HCT116 (cell line): ENCODE data around the gene IRF3.

Experiments
- CEBPB ChIP-seq: IDR thresholded peaks from 2 replicates; pipeline ENCODE4 v1.6.1; 2012; ENCODE audit warnings: low read depth
- ELF1 ChIP-seq: IDR thresholded peaks from 2 replicates; pipeline ENCODE4 v1.6.1; 2012; ENCODE audit warnings: low read depth, borderline replicate concordance
- EZH2 ChIP-seq: fragments of 200-600 bp; sonication (generic); IDR thresholded peaks from 2 replicates; pipeline ENCODE4 v1.6.1; 2017; ENCODE audit warnings: antibody characterized with exemption, mixed run types
- EZH2phosphoT487 ChIP-seq: fragments of 200-600 bp; IDR thresholded peaks from 2 replicates; pipeline ENCODE4 v1.6.1; 2018; ENCODE audit warnings: antibody characterized with exemption, borderline replicate concordance
- JUND ChIP-seq: IDR thresholded peaks from 2 replicates; pipeline ENCODE4 v1.6.1; 2012
- POLR2A ChIP-seq: IDR thresholded peaks from 2 replicates; pipeline ENCODE4 v1.7.0; 2011; ENCODE audit warnings: borderline replicate concordance; ENCODE audit not compliant: insufficient read depth, insufficient read length; ENCODE audit errors: extremely low read depth
- POLR2AphosphoS5 ChIP-seq: IDR thresholded peaks from 2 replicates; pipeline ENCODE4 v1.6.1; 2011; ENCODE audit warnings: mild to moderate bottlenecking, low read depth, low read length, moderate library complexity
- REST ChIP-seq: IDR thresholded peaks from 2 replicates; pipeline ENCODE4 v1.6.1; 2012; ENCODE audit warnings: low read depth
- TCF7L2 ChIP-seq: IDR thresholded peaks from 2 replicates; pipeline ENCODE4 v1.7.0; 2011; ENCODE audit warnings: borderline replicate concordance, inconsistent platforms; ENCODE audit not compliant: insufficient read depth, insufficient read length; ENCODE audit errors: extremely low read depth
- YY1 ChIP-seq: IDR thresholded peaks from 2 replicates; pipeline ENCODE4 v1.6.1; 2011; ENCODE audit warnings: low read length, low read depth, moderate library complexity, mild to moderate bottlenecking; ENCODE audit not compliant: insufficient replicate concordance; ENCODE audit errors: extremely low read depth
- ZNF274 ChIP-seq: fragments of 200-500 bp; sonication (Bioruptor generic); IDR thresholded peaks from 2 replicates; pipeline ENCODE4 v1.6.1; 2014; ENCODE audit warnings: mild to moderate bottlenecking, low read depth, low read length, inconsistent platforms
- TF ChIP-seq, protein P1 (sequence below), 3 experiments: fragments of 200-600 bp in 1 of 3; sonication (generic) in 1 of 3; IDR thresholded peaks in 2 of 3; conservative IDR thresholded peaks in 1 of 3; 2 replicates each; pipeline ENCODE4 v1.5.1; 2012 to 2017; ENCODE audit warnings: low read depth in 2 of 3, low read length in 2 of 3, antibody characterized with exemption in 1 of 3, borderline replicate concordance in 1 of 3, control low read depth in 1 of 3, mild to moderate bottlenecking in 1 of 3, mixed read lengths in 1 of 3, mixed run types in 1 of 3, moderate library complexity in 1 of 3; ENCODE audit not compliant: insufficient read depth in 1 of 3
- TF ChIP-seq, protein P2 (sequence below): IDR thresholded peaks from 2 replicates; pipeline ENCODE4 v1.6.1; 2012
- TF ChIP-seq, protein P3 (sequence below): IDR thresholded peaks from 2 replicates; pipeline ENCODE4 v1.6.1; 2011; ENCODE audit warnings: mild to moderate bottlenecking, low read length, moderate library complexity; ENCODE audit not compliant: insufficient replicate concordance; ENCODE audit errors: extremely low read depth

DNA sequence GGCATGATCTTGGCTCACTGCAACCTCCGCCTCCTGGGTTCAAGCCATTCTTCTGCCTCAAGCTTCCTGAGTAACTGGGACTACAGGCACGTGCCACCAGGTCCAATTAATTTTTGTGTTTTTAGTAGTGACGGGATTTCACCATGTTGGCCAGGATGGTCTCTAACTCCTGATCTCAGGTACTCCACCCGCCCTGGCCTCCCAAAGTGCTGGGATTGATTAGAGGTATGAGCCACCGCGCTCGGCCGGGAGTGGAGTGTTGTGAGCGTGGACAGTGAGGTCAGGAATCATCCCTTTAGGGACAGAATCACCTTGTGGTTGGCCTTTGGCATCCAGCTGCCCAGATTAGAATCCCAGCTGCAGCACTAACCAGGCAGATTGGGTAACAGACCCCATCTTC lies 36.0 kb downstream of the IRF3 start:
- TF ChIP-seq REST (no peak), ELF1 (no peak), POLR2AphosphoS5 (no peak), ZNF274 (no peak), EZH2phosphoT487 (no peak), POLR2A (no peak), EZH2 (no peak), YY1 (no peak), CEBPB (no peak), TCF7L2 (no peak), JUND (no peak)
- TF ChIP-seq, protein P1, sequence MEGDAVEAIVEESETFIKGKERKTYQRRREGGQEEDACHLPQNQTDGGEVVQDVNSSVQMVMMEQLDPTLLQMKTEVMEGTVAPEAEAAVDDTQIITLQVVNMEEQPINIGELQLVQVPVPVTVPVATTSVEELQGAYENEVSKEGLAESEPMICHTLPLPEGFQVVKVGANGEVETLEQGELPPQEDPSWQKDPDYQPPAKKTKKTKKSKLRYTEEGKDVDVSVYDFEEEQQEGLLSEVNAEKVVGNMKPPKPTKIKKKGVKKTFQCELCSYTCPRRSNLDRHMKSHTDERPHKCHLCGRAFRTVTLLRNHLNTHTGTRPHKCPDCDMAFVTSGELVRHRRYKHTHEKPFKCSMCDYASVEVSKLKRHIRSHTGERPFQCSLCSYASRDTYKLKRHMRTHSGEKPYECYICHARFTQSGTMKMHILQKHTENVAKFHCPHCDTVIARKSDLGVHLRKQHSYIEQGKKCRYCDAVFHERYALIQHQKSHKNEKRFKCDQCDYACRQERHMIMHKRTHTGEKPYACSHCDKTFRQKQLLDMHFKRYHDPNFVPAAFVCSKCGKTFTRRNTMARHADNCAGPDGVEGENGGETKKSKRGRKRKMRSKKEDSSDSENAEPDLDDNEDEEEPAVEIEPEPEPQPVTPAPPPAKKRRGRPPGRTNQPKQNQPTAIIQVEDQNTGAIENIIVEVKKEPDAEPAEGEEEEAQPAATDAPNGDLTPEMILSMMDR (IDR thresholded peaks at IDR 0.05 in 2 of 3, conservative IDR thresholded peaks at IDR 0.05 in 1 of 3; ENCODE audit: borderline replicate concordance in 1 of 3, insufficient read depth in 1 of 3, low read depth in 2 of 3, low read length in 2 of 3) = no peak
- TF ChIP-seq, protein P2, sequence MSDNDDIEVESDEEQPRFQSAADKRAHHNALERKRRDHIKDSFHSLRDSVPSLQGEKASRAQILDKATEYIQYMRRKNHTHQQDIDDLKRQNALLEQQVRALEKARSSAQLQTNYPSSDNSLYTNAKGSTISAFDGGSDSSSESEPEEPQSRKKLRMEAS = no peak
- TF ChIP-seq, protein P3, sequence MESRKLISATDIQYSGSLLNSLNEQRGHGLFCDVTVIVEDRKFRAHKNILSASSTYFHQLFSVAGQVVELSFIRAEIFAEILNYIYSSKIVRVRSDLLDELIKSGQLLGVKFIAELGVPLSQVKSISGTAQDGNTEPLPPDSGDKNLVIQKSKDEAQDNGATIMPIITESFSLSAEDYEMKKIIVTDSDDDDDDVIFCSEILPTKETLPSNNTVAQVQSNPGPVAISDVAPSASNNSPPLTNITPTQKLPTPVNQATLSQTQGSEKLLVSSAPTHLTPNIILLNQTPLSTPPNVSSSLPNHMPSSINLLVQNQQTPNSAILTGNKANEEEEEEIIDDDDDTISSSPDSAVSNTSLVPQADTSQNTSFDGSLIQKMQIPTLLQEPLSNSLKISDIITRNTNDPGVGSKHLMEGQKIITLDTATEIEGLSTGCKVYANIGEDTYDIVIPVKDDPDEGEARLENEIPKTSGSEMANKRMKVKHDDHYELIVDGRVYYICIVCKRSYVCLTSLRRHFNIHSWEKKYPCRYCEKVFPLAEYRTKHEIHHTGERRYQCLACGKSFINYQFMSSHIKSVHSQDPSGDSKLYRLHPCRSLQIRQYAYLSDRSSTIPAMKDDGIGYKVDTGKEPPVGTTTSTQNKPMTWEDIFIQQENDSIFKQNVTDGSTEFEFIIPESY = no peak
